Endodermal cell (in vitro differentiated cells): ENCODE data around the gene QKI. TPM values are rescaled to one million over a fixed set of nuclear protein-coding genes. Genes with fewer than 3 reads are reported as not detected.
A peak's percentile ranks its signal among the peaks of the same experiment; 100 is the strongest.

ENCODE experiments used
- DNase-seq: peaks from one replicate; pipeline ENCODE4 v3.0.0-alpha.2; 2017
- H3K27ac ChIP-seq: 2 replicates; pipeline ENCODE4 v1.5.1; 2013; ENCODE audit warnings: mild to moderate bottlenecking, low read depth, low read length, moderate library complexity
- H3K27me3 ChIP-seq: 2 replicates; pipeline ENCODE4 v1.6.1; 2013; ENCODE audit warnings: mild to moderate bottlenecking, low read length, moderate library complexity; ENCODE audit not compliant: insufficient read depth, control insufficient read depth, poor library complexity, severe bottlenecking
- H3K36me3 ChIP-seq: 2 replicates; pipeline ENCODE4 v1.7.0; 2013; ENCODE audit warnings: mild to moderate bottlenecking, low read length, moderate library complexity; ENCODE audit not compliant: control insufficient read depth, insufficient read depth
- H3K4me1 ChIP-seq: one replicate; pipeline ENCODE4 v1.7.0; 2013; ENCODE audit warnings: low read length; ENCODE audit not compliant: control insufficient read depth, insufficient read depth
- H3K4me3 ChIP-seq: 2 replicates; pipeline ENCODE4 v1.5.1; 2013; ENCODE audit warnings: mild to moderate bottlenecking, low read length, moderate library complexity
- H3K9ac ChIP-seq: 2 replicates; pipeline ENCODE4 v1.6.1; 2013; ENCODE audit warnings: mild to moderate bottlenecking, low read length, moderate library complexity; ENCODE audit not compliant: poor library complexity, severe bottlenecking; ENCODE audit errors: extremely low read depth
- H3K9me3 ChIP-seq: 2 replicates; pipeline ENCODE4 v1.6.1; 2013; ENCODE audit warnings: mild to moderate bottlenecking, low read length, moderate library complexity; ENCODE audit not compliant: control insufficient read depth
- H3K27ac Mint-ChIP-seq: 2 replicates; pipeline ENCODE4 v1.8.0; 2020; ENCODE audit warnings: mixed read lengths
- H3K27me3 Mint-ChIP-seq: 2 replicates; pipeline ENCODE4 v1.8.0; 2021; ENCODE audit warnings: mild to moderate bottlenecking, mixed read lengths; ENCODE audit not compliant: insufficient read depth
- H3K36me3 Mint-ChIP-seq: 2 replicates; pipeline ENCODE4 v1.8.0; 2020; ENCODE audit warnings: low read depth, mixed read lengths
- H3K4me1 Mint-ChIP-seq: 2 replicates; pipeline ENCODE4 v1.8.0; 2020; ENCODE audit warnings: mixed read lengths
- H3K4me3 Mint-ChIP-seq: 2 replicates; pipeline ENCODE4 v1.8.0; 2020; ENCODE audit warnings: mild to moderate bottlenecking, moderate library complexity, mixed read lengths
- H3K9me3 Mint-ChIP-seq: 2 replicates; pipeline ENCODE4 v1.8.0; 2020; ENCODE audit warnings: mild to moderate bottlenecking, mixed read lengths
- WGBS, 2 experiments: methylation state at CpG; one replicate each; pipeline versions ENCODE4 v1.1.5 to v1.1.7; 2013; ENCODE audit warnings: missing lambda C conversion rate in 2 of 2, mixed read lengths in 1 of 2; ENCODE audit not compliant: insufficient coverage in 1 of 2, insufficient read length in 1 of 2; 5-methylcytosine and 5-hydroxymethylcytosine counted together
- total RNA-seq, 2 donors: library from RNA; stranded (reverse); fragmentation: NEBNext Ultra II Directional in 1 of 2; extraction: Animal tissue kit (Norgen Biotek cat#: 25700) in 1 of 2; gene quantifications; 2 replicates in 1 of 2; 3 replicates in 1 of 2; pipeline ENCODE4 v1.2.1, GENCODE V29; 2021
- TF ChIP-seq, protein P1 (sequence below): fragments of 200-600 bp; sonication (generic); conservative IDR thresholded peaks from 2 replicates; pipeline ENCODE4 v1.5.0; 2021; ENCODE audit warnings: antibody characterized with exemption, mild to moderate bottlenecking

The QKI gene
- total RNA-seq, 2 donors from 2014 or later, result 93.3 to 107 TPM

DNA sequence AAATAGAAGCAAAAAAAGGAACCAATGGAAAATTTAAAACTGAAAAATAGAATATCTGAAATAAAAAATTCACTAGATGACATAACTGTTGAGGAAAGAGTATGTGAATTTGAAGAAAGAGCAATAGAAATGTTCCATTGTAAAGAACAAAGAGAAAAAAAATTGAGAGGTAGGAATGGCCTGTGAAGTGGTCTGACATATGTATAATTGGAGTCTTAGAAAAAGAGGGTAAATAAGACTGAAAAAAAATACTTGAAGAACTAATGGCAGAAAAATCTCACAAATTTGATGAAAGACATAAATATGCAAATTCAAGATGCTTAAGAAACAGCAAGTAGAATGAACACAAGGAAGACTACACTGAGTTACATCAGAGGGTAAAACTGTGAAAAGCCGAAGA is 93.4 kb downstream of the QKI start:
- H3K27me3 Mint-ChIP-seq, result peaks cover 3% of the 10 kb centered on the region
- H3K9me3 Mint-ChIP-seq, result peaks cover 54% of the 10 kb centered on the region
- TF ChIP-seq, protein P1, sequence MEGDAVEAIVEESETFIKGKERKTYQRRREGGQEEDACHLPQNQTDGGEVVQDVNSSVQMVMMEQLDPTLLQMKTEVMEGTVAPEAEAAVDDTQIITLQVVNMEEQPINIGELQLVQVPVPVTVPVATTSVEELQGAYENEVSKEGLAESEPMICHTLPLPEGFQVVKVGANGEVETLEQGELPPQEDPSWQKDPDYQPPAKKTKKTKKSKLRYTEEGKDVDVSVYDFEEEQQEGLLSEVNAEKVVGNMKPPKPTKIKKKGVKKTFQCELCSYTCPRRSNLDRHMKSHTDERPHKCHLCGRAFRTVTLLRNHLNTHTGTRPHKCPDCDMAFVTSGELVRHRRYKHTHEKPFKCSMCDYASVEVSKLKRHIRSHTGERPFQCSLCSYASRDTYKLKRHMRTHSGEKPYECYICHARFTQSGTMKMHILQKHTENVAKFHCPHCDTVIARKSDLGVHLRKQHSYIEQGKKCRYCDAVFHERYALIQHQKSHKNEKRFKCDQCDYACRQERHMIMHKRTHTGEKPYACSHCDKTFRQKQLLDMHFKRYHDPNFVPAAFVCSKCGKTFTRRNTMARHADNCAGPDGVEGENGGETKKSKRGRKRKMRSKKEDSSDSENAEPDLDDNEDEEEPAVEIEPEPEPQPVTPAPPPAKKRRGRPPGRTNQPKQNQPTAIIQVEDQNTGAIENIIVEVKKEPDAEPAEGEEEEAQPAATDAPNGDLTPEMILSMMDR, result no peak
- Histone ChIP-seq H3K27me3 (peaks cover 8% of the 10 kb centered on the region), H3K9ac (no peak overlapping the region), H3K4me3 (peak overlapping the region; percentile 65), H3K4me1 (no peaks in the 10 kb centered on the region), H3K9me3 (peaks cover 53% of the 10 kb centered on the region), H3K36me3 (peaks cover 13% of the 10 kb centered on the region), H3K27ac (no peak overlapping the region)
- H3K4me3 Mint-ChIP-seq, result no peak overlapping the region
- DNase-seq, result no peak
- no peak overlapping the region for H3K27ac Mint-ChIP-seq
- H3K4me1 Mint-ChIP-seq, result no peaks in the 10 kb centered on the region
- no CpG with 5 or more reads among the region's 1 CpG for WGBS, 2 experiments
- peaks cover 46% of the 10 kb centered on the region for H3K36me3 Mint-ChIP-seq

DNA sequence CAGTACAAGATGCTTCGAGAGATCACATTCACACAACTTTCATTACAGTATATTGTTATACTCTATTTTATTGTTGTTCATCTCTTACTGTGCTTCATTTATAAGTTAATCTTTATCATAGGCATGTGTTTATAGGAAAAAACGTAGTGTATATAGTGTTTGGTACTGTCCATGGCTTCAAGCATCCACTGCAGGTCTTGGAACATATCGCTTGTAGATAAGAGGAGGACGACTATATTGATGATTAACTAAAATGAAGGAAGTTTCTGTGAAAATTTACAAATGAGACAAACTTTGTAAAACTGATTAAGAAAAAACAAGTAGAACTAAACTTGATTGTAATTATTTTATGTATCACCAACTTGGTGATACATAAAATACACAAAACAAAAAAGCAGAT is 98.5 kb downstream of the QKI start:
- 83 to 93% methylated on average over 3 to 4 of the region's 4 CpGs for WGBS, 2 experiments
- Mint-ChIP-seq H3K27ac (no peak overlapping the region), H3K36me3 (peaks cover 6% of the 10 kb centered on the region), H3K27me3 (peaks cover 18% of the 10 kb centered on the region), H3K4me1 (peaks cover 13% of the 10 kb centered on the region), H3K4me3 (no peak overlapping the region), H3K9me3 (peaks cover 6% of the 10 kb centered on the region)
- H3K4me3 ChIP-seq, result no peak overlapping the region
- H3K36me3 ChIP-seq, result no peaks in the 10 kb centered on the region
- H3K9me3 ChIP-seq, result peaks cover 11% of the 10 kb centered on the region
- no peaks in the 10 kb centered on the region for H3K4me1 ChIP-seq
- H3K27me3 ChIP-seq, result peaks cover 36% of the 10 kb centered on the region
- no peak overlapping the region for H3K27ac ChIP-seq
- TF ChIP-seq, protein P1, result no peak
- H3K9ac ChIP-seq, result no peak overlapping the region
- DNase-seq, result no peak

DNA sequence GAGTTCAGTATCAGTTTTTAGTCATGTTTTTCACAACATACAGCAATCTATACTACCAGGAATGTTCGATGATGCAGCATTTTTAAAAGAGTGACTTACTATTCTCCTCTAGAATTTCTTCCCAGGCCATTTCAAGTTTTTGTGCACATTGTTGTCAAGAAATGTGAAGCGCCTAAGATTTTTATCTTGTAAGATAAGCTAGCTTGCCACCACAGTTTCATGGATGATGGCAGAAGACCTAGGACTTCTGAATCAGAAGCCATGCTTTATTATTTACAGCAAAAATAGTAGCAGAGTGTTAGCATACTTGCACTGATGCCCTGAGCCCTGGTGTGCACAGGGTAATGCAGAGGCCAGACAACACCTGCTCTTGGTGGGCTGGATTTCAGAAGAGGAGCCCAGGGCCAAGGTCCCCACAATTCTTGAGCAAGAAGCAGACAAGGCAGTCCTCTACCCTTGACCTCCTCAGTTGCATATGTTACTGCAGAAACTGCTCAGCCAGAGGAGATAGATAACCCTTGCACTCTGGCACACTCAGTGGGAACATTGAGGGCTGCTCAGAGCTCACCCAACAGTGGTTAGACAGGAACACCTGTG is 99.2 kb downstream of the QKI start:
- Mint-ChIP-seq H3K27ac (no peak overlapping the region), H3K9me3 (peaks cover 4% of the 10 kb centered on the region)

More for the DNA sequence above, 99.2 kb downstream of the QKI start:
- Mint-ChIP-seq H3K4me1 (peaks cover 13% of the 10 kb centered on the region), H3K36me3 (peaks cover 3% of the 10 kb centered on the region), H3K27me3 (peaks cover 18% of the 10 kb centered on the region), H3K4me3 (no peak overlapping the region)
- Histone ChIP-seq H3K9me3 (peaks cover 6% of the 10 kb centered on the region), H3K4me3 (no peak overlapping the region), H3K36me3 (no peaks in the 10 kb centered on the region), H3K27ac (no peak overlapping the region), H3K27me3 (peaks cover 41% of the 10 kb centered on the region), H3K4me1 (no peaks in the 10 kb centered on the region), H3K9ac (no peak overlapping the region)
- DNase-seq, result no peak
- WGBS, 2 experiments, result 94% methylated on average over 2 of the region's 2 CpGs
- TF ChIP-seq, protein P1, result no peak
